Measurements from ENCODE around the gene NINJ2. TPM values are rescaled to one million over a fixed set of nuclear protein-coding genes. Genes with fewer than 3 reads are reported as not detected.

Gene NINJ2
- total RNA-seq, 4 donors from 2014 or later = 0.49 to 7.2 (median 2.0) TPM

DNA sequence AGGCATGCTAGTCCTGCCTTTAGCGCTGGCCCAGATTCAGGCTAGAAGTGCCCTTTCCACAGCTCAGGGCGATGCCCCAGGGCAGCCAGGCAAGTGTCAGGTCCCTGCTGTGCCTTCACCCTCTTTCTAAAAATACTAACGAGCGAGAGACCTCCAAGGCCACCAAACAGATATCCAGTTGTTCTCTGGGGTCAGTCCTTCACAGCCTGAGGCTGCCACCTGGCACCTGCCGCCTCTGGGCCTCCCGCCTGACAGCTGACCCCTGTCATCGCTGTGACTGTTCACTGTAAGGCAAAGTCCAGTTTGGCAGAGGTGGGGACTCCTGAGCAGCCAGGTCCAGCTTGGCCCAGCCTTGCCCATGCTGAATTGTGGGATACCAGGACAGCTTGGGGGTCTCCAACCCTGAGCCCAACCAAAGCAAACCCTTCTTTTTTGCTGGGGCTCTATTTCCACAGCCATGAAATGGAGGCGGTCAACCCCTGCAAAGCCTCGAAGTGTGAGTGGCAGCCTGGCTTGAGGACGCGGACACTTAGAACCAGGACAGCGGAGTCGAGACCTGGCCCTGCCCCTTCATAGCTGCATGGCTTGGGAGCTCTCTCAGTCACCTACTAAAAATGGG, 79.9 kb downstream of the NINJ2 start:
- intact Hi-C loops (cut with DNase I) = no loop called here
- 67 to 71% methylated on average over 10 to 13 of the region's 13 CpGs for WGBS, 2 donors
- Histone ChIP-seq H3K36me3 (no peaks in the 10 kb centered on the region), H3K4me3 (replicated peaks in 1 of 3) (no peak overlapping the region), H3K9me3 (no peaks in the 10 kb centered on the region), H3K4me1 (no peaks in the 10 kb centered on the region), H3K27ac (no peak overlapping the region), H3K27me3 (no peaks in the 10 kb centered on the region)
- TF ChIP-seq POLR2A (IDR thresholded peaks at IDR 0.05) = no peak
- no peak for DNase-seq

DNA sequence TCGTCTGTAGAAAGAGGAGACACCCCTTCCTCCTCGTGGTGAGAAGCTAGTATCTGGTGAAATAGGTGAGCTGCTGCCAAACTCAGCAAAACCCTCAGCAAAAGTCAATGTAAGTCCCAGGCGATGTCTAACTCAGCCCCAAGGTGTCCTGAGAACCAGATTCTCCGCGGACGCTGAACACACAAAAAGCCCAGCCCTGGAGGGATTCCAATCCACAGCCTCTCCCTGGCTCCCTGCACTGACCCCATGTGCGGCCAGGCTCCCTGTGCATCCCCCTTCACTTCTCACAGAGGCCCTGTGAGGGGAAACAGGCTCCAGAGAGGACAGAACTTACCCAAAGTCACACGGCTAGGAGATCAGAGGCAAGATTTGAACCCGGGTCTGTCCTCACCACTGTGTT, 81.5 kb downstream of the NINJ2 start:
- TF ChIP-seq POLR2A (IDR thresholded peaks at IDR 0.05) = no peak
- TF ChIP-seq, protein P1, sequence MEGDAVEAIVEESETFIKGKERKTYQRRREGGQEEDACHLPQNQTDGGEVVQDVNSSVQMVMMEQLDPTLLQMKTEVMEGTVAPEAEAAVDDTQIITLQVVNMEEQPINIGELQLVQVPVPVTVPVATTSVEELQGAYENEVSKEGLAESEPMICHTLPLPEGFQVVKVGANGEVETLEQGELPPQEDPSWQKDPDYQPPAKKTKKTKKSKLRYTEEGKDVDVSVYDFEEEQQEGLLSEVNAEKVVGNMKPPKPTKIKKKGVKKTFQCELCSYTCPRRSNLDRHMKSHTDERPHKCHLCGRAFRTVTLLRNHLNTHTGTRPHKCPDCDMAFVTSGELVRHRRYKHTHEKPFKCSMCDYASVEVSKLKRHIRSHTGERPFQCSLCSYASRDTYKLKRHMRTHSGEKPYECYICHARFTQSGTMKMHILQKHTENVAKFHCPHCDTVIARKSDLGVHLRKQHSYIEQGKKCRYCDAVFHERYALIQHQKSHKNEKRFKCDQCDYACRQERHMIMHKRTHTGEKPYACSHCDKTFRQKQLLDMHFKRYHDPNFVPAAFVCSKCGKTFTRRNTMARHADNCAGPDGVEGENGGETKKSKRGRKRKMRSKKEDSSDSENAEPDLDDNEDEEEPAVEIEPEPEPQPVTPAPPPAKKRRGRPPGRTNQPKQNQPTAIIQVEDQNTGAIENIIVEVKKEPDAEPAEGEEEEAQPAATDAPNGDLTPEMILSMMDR (IDR thresholded peaks at IDR 0.05) = no peak

DNA sequence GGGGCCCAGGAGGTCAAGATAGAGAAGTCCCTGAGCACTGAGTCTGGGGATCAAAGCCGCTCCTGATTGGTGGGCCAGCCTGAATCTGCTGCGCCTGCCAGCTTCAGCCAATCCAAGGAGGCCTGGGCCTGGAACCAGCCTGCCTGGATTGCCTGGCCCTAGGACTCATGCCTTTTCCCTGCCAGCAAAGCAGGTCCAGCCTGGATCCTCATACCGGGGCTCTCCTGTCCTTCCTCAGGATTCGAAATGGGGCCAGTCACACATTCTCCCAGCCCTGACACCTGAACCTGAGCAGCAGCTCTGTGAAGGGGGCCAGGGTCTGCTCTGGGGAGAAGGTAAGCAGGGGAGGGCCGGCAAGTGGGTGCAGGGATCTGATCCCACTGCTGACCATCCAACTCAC, 81.9 kb downstream of the NINJ2 start:
- Histone ChIP-seq H3K27me3 (no peaks in the 10 kb centered on the region), H3K36me3 (no peaks in the 10 kb centered on the region), H3K27ac (no peak overlapping the region), H3K9me3 (no peaks in the 10 kb centered on the region), H3K4me3 (replicated peaks in 1 of 3) (no peak overlapping the region), H3K4me1 (peaks cover 0 to 3% of the 10 kb centered on the region in 2 donors)
- TF ChIP-seq, protein P1 (IDR thresholded peaks at IDR 0.05) = no peak
- no peak for TF ChIP-seq POLR2A (IDR thresholded peaks at IDR 0.05)
- intact Hi-C loops (cut with DNase I) = no loop called here
- 85 to 90% methylated on average over 4 to 5 of the region's 5 CpGs for WGBS, 2 donors
- DNase-seq = no peak

More for the DNA sequence above, 81.5 kb downstream of the NINJ2 start:
- WGBS, 2 donors = 68 to 80% methylated on average over 9 of the region's 9 CpGs
- Histone ChIP-seq H3K9me3 (no peaks in the 10 kb centered on the region), H3K4me1 (no peaks in the 10 kb centered on the region), H3K36me3 (no peaks in the 10 kb centered on the region), H3K4me3 (replicated peaks in 1 of 3) (no peak overlapping the region), H3K27ac (no peak overlapping the region), H3K27me3 (no peaks in the 10 kb centered on the region)
- DNase-seq = no peak
- intact Hi-C loops (cut with DNase I) = no loop called here

DNA sequence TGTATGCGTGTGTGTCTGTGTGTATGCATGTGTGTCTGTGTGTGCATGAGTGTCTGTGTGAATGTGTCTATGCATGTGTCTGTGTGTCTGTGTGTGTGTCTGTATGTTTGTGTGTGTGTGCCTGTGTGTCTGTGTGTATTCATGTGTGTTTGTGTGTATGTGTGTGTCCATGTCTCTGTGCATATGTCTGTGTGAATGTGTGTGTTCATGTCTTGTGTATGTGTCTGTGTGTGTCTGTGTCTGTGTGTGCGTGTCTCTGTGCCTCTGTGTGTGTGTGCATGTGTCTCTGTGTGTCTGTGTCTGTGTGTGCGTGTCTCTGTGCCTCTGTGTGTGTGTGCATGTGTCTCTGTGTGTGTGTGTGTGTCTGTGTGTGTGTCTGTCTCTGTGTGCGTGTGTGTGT, 82.4 kb downstream of the NINJ2 start:
- no peaks in the 10 kb centered on the region for H3K27me3 ChIP-seq
- TF ChIP-seq, protein P1 (IDR thresholded peaks at IDR 0.05) = no peak
- no peak for TF ChIP-seq POLR2A (IDR thresholded peaks at IDR 0.05)
- intact Hi-C loops (cut with DNase I) = no loop called here
- H3K36me3 ChIP-seq = no peaks in the 10 kb centered on the region
- 93 to 95% methylated on average over 4 of the region's 4 CpGs for WGBS, 2 donors
- H3K9me3 ChIP-seq = no peaks in the 10 kb centered on the region
- no peak overlapping the region for H3K4me3 ChIP-seq (replicated peaks in 1 of 3)
- H3K4me1 ChIP-seq = peaks cover 0 to 8% of the 10 kb centered on the region in 2 donors
- no peak for DNase-seq
- H3K27ac ChIP-seq = no peak overlapping the region

DNA sequence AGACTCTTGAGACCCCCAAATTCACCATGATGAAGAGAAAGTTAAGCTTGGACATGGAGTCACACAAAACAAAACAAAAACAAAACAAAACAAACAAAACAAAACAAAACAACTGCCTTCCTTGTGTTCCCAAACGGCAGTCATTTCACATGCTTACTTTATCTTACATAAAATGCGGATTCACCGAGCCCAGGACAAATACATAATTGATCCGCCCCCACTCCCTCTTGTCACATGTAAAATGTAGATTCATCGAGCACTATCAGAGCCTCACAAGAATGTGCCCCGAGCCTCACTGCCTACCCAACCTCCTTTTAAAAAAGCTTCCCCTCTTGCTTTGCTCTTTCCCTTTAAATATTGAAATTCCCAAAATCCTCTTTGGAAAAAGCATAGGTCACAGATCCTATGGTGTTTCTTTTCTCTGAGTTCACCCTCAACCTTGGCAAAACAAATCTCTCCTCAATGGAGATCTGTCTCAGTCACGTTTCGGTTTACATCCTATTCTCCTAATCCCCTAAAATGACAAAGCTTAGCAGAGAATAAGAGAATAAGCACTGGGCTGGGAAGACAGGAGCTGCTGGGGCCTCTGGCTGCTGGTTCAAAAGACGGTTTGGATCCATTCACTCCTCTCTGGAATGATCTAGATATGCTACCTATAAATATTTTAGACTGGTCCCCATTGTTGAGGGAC, 83.7 kb downstream of the NINJ2 start:
- Histone ChIP-seq H3K27me3 (no peaks in the 10 kb centered on the region), H3K27ac (no peak overlapping the region), H3K9me3 (no peaks in the 10 kb centered on the region), H3K4me3 (replicated peaks in 1 of 3) (no peak overlapping the region), H3K36me3 (no peaks in the 10 kb centered on the region), H3K4me1 (peaks cover 0 to 13% of the 10 kb centered on the region in 2 donors)
- TF ChIP-seq POLR2A (IDR thresholded peaks at IDR 0.05) = no peak
- TF ChIP-seq, protein P1 (IDR thresholded peaks at IDR 0.05) = no peak
- WGBS, 2 donors = 84 to 85% methylated on average over 9 of the region's 9 CpGs
- intact Hi-C loops (cut with DNase I) = loop anchor here (5.0 to 10.0 kb wide), 2 partner anchors 68 to 1005 kb away; no protein-coding TSS in a partner anchor
- DNase-seq = no peak
